Suprapubic skin (tissue), 4 donors: ENCODE data around the gene CRTC2.

ENCODE experiments used
- CTCF ChIP-seq, 2 donors: fragments of 200-600 bp in 1 of 2; fragments of 450-650 bp in 1 of 2; sonication (generic) in 1 of 2; IDR thresholded peaks; one replicate each; pipeline ENCODE4 v1.5.1; 2016 to 2019; ENCODE audit warnings: antibody characterized with exemption in 2 of 2, mild to moderate bottlenecking in 1 of 2, moderate library complexity in 1 of 2
- EP300 ChIP-seq: sonication (generic); formaldehyde crosslinking; IDR thresholded peaks from one replicate; pipeline ENCODE4 v1.6.1; 2017; ENCODE audit warnings: antibody characterized with exemption
- POLR2A ChIP-seq, 2 donors: fragments of 450-650 bp; IDR thresholded peaks; one replicate each; pipeline ENCODE4 v1.6.1; 2017; ENCODE audit warnings: antibody characterized with exemption in 2 of 2, mild to moderate bottlenecking in 2 of 2, moderate library complexity in 2 of 2
- POLR2AphosphoS5 ChIP-seq, 3 donors: sonication (generic); formaldehyde crosslinking; IDR thresholded peaks; one replicate each; pipeline ENCODE4 v1.6.1; 2017; ENCODE audit warnings: antibody characterized with exemption in 3 of 3

- TF ChIP-seq EP300 (no peak), CTCF (IDR thresholded peaks at IDR 0.05) (no peak), POLR2A (IDR thresholded peaks at IDR 0.05) (no peak), POLR2AphosphoS5 (IDR thresholded peaks at IDR 0.05) (no peak)
These were observed 1.3 kb downstream of the CRTC2 start for GRCh38 chr1:153956997-153957715.
